NCI-H187 (cell line): ENCODE data around the gene CLEC2A.
"Not testable (repeated sequence)": the region's sequence is repeated elsewhere in the genome, so short reads cannot be mapped to it uniquely, and the experiment has no call there.

ENCODE experiments used
- DNase-seq, 2 experiments: peaks; one replicate each; lab custom pipeline; 2025; lab: John Stamatoyannopoulos, UW

CLEC2A gene

DNA sequence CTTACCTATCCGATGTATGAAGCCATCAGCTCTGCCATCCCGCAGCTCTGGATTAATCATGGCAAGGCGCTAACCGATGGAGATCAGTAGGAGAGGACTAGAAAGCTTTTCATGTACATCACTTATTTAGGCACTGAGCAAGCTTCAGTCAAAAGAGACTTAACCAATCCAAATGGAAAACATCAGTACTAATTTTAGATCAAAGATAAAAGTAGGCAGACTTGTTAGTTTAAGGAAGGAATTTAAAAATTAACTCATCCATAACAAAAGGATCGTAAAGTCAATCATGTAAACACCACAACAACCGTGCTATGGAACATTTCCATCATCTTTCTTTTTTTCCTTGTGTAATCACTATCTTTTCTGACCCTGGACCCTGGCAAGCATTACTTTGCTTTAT, at the start of gene CLEC2A:
Gene CLEC2A (minus strand): TSS at position 101 of the 400 bp plus-strand sequence. CDS start 41 bp downstream, at position 60.
- DNase-seq, result no peak

GRCh38 chr12:9980126-9980525, 48.0 kb upstream of the CLEC2A start:
- DNase-seq, result no peak

DNA sequence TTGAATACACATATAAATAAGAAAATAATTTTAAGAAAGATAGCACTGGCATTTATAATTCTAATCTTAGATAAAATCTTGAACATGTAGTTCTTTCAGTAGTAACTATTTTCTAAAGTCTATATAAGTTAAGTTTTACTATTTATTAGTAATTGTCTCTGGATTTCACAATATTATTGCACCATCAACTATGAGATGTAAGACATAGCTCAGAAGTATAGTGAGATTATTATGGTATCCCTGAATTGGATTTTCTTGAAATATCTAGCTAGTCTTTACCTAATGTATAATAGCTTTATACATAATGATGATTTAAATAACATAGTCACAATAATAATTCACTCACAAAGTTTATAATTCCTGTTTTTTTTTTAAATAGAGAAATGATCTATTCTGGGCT, 45.7 kb upstream of the CLEC2A start:
- no peak for DNase-seq

DNA sequence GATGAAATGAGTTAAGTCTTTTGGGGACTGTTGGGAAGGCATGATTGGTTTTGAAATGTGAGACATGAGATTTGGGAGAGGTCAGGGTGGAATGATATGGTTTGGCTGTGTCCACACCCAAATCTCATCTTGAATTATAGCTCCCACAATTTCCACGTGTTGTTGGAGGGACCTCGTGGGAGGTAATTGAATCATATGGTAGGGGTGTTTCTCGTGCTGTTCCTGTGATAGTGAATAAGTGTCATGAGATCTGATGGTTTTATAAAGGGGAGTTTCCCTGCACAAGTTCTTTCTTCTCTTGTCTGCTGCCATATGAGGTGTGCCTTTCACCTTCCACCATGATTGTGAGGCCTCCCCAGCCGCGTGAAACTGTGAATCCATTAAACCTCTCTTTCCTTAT, 44.5 kb upstream of the CLEC2A start:
- DNase-seq, result not testable (repeated sequence)

DNA sequence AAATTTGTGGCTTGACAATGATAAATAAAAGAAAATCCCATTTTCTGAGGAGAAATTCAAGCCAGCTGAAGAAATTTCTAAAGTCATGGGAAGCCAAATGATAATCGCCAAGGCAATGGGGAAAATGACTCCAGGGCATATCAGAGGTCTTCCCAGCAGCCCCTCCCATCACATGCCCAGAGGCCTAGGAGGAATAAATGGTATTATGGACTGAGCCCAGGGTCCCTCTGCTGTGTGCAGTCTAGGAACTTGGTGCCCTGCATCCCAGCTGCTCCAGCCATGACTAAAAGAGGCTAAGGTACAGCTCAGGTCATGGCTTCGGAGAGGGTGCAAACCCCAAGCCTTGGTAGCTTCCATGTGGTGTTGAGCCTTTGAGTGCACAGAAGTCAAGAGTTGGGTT, 43.4 kb upstream of the CLEC2A start:
- no peak for DNase-seq

DNA sequence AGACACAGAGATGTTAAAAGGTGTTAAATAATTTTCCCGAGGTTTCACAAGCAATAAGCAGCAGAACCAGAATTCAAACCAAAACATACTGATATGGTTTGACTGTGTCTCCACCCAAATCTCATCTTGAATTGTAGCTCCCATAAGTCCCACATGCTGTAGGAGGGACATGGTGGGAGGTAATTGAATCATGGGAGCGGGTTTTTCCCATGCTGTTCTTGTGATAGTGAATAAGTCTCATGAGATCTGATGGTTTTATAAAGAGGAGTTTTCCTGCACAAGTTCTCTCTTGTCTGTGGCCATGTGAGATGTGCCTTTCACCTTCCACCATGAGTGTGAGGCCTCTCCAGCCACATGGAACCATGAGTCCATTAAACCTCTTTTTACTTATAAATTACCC, 42.6 kb upstream of the CLEC2A start:
- not testable (repeated sequence) for DNase-seq

DNA sequence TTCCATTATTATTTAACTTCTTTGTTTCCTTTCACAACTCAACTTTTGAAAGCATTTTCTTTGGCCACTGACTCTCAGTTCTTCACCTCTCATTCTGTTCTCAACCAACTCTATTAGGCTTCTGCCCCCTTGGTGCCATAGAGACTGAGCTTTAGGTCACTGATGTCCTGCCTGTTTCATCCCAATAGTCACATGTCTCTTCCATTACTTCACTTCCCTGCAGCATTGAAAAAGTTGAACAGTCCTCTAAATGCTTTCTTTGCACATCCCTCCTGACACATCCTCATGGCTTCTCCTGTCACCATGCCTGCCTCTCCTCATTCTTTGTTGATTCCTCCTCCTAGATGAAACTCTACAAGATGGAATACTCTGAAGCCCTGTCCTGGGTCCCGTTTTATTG, 41.8 kb upstream of the CLEC2A start:
- DNase-seq, result no peak

DNA sequence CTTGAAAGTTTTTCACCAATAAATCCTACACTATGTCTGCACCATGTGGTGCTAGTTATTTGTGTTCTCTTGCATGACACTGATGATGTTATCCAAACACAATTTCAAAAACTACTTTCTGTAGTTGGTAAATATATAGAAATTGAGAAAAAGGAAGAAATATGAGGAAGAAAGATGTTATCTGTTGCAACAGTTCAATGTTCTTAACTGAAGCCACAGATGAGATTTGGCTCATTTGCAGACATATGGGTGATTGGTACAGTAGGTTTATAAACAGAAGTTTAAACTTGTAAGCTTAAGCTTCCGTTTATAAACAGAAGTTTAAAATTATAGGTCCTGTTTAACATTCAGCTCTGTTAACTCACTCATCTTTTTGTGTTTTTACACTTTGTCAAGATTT, 39.0 kb upstream of the CLEC2A start, which contains the start of gene CLEC12A:
Gene CLEC12A (plus strand): TSS at position 229 of the 400 bp plus-strand sequence. CDS start 188 bp downstream, outside the sequence.
- DNase-seq, result no peak

DNA sequence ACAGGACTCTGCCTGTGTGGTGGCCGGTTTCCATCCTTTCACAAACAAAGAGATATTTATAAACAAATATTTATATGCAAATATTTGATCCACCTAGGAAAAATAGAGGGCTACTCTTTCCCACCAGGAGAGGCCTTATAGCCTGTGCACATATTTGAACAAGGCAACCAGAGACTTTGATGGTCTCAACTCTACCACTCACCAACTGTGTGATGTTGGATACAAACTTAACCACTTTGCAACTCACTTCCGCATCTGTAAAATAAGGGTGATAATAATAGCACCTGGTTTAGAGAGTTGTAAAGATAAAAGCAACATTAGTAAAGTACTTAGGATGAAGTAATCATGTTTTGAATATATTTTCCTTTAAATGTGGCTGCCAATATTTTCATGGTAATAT, 37.5 kb upstream of the CLEC2A start:
- DNase-seq, result no peak

- DNase-seq, result no peak
Measured at GRCh38 chr12:9961901-9962300, 29.7 kb upstream of the CLEC2A start.

- DNase-seq, result no peak
Measured at GRCh38 chr12:9961106-9961505, 28.9 kb upstream of the CLEC2A start.

- no peak for DNase-seq
Measured at GRCh38 chr12:9960590-9960989, 28.4 kb upstream of the CLEC2A start.

DNA sequence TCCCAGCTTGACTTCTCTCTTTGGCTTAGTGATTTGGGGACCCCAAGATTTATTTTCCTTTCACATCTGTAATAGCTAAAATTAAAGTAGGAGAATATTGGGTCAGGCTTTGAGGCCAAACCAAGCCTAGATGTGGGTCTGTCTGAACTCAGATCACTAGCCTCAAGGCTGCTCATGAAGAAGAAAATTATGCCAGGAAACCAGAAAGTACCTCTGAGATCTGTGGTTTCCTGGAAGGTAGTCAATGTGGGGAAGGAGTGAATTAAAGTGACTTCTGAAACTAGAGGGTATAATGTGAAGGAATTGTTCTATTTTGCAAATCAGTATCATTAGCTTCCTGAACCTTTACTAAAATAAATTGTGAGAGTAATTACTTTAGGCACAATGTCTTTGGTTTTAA, 25.7 kb upstream of the CLEC2A start:
- no peak for DNase-seq

GRCh38 chr12:9952954-9953729, 21.0 kb upstream of the CLEC2A start:
- DNase-seq, result not testable (repeated sequence)

GRCh38 chr12:9951026-9951675, 19.0 kb upstream of the CLEC2A start:
- no peak for DNase-seq

- no peak for DNase-seq
Measured at GRCh38 chr12:9948606-9949296, 16.6 kb upstream of the CLEC2A start.

DNA sequence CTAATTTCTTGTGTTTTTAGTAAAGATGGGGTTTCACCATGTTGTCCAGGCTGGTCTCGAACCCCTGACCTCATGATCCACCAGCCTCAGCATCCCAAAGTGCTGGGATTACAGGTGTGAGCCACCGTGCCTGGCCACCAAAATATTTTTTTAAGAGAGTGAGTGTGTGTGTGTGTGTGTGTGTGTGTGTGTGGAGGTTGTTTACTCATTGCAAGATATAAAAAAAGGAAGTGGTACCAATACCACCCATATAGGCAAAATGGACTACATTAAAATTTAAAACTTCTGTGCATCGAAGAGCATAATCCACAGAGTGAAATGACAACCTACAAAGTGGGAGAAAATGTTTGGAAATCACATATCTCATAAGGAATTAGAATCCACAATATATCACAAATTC, 15.5 kb upstream of the CLEC2A start:
- DNase-seq, result no peak

DNA sequence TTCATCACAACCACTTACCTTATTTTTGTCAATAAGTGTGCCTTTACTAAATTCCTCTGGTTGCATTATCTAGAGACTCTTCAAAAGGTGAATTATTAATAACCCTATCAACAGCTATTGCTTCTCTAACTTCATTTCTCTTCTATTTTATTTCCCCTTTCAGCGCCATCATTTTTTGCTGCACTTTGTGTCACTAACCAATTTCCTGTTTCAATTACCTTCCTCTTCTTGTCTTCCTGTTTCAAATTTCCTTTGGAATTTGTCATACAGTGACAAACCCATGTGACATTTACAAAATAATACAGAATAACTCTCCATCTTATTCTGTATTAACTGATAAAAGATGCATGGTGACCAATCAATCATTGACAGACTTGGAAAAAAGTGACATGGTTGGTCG, 12.2 kb upstream of the CLEC2A start:
- DNase-seq, result no peak

GRCh38 chr12:9943240-9943639, 11.1 kb upstream of the CLEC2A start:
- no peak for DNase-seq

- DNase-seq, result no peak
Measured at GRCh38 chr12:9941838-9942237, 9.7 kb upstream of the CLEC2A start.

- DNase-seq, result no peak
Measured at GRCh38 chr12:9940375-9940774, 8.2 kb upstream of the CLEC2A start.

DNA sequence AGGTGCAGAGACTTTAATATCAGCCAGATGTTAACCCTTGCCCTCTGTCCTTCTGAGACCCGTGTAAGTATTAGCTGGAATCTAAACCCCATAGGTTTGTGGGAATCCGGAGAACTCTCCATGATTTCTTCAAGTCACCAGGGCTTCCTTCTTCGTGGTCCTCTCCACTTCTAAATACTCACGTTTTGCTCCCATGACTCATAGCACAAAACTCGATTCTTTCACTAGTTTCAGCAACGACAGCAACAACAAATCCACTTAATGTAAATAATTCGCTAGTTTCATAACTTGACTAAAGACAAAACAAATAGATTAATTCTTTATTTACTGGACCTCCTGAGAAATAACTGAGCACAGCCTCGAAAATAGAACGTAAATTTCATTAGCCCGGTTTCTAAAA, 4.4 kb upstream of the CLEC2A start:
- no peak for DNase-seq

DNA sequence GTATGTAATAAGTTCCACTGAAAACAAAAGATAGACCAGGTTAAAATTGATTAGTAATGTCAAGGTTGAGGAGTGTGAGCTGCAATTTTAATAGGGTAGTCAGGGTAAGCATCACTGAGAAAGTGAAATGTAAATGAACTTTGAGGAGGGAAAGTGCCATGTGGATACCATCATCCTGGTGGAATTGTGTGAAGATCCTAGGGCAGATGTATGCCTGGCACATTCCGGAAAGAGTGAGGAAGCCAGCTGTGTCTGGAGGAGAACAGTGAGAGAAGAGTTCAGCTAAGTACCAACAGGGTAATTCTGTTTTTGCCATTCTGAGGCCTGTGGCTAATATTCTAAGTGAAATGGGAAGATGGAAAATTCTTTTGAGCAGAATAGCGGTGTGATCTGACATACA, 2.9 kb upstream of the CLEC2A start:
- DNase-seq, result no peak
